Stimulated activated CD4-positive, alpha-beta T cell treated with anti-CD3 and anti-CD28 coated beads, Interleukin-2, amount 100 ng/mL, for 48 hours (primary cell): ENCODE data around the gene RPS6KA5.

ENCODE experiments used
- DNase-seq, 2 donors: peaks; one replicate each; pipeline ENCODE4 v3.0.0-alpha.2; 2020

Gene RPS6KA5

DNA sequence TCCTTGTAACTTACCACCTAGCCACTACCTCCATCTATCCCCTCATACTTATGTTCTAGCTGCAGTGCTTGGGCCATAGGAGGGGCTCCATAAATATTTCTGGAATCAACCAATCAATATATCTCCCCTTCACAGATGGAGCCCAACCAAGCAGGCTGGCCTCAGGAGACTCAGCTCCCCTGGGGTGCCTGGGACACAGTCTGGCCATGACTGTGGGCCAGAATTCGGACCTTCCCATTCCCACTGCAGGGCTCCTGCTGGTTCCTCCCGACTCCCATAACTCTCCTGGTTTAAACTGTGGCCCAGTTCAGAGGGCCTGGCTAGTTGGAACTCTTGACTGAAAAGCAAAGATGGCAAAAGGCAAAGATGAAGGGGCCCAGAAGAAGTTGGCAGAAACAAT, 257.2 kb downstream of the RPS6KA5 start:
- DNase-seq: no peak

DNA sequence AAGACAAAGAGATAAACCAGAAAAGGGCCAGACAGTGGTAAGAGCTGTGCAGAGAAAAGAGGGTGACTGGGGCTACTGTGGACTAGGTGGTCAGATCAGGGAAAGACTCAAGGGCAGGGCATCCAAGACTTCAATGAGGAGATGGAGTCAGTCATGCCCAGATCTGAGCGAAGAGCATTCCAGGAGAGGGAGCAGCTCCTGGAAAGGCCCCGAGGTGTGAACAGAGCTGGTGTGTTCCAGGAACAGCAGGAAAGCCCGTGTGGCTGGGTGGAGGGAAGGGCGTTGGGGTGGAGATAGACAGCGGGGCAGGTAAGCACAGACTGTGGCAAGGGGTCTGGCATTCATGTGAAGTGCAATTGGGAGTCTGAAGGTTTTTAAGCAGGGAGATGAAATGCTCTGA, 261.0 kb downstream of the RPS6KA5 start:
- DNase-seq: no peak

DNA sequence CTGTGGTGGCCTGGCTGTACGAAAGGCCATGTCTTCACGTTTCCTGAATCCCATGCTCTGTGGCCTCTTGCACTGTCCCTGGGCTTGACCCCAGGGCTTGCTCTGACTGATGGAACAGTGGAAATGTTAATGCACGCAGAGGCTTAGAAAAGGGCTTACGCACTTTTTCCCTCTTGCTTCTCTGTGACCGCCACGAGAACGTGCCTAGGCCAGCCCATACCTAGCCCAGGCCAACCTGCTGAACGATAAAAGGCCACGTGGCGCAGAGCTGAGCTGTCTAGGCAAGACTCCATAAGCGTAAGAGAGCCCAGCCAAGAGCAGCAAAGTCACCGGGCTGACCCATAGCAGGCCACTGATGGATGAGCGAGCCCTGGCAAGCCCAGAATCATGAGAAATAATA, 262.5 kb downstream of the RPS6KA5 start:
- no peak for DNase-seq
